CD4-positive, alpha-beta T cell treated with Interleukin-17A for 4 hours (primary cell): ENCODE data around the gene UGT1A6.

Experiments used
- DNase-seq: peaks from one replicate; pipeline ENCODE4 v3.0.0-alpha.2; 2020; ENCODE audit warnings: mixed read lengths

UGT1A6 gene

DNA sequence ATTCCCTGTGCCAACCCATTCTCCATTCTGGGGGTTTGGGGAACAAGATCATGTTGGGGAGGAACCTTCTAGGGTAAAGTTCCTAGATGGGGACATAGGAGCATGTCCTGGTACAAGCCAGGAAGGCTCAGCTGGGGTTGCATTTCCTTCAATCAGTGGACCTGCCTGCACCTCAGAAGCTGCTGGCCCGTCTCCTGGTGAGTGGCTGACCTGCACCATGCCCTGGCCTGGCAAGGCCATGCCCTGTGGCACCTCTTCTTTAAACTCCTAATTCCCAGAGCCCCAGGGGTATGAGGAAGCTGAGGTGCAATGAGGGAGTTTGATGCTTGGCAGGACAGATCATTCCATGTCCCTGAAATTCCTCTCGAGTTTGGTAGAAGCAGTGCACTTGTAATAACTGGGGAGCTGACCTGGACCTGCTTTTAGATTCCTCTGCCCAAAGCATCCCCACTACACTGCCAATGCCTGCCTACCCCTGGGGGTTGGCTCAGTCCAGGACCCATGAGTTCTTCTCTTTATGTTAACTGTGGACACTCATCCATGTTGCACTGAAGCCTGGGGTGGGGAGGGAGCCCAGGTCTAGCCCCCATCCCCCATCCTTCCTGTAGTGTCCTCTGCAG, 110.7 kb downstream of the UGT1A6 start:
- no peak for DNase-seq

DNA sequence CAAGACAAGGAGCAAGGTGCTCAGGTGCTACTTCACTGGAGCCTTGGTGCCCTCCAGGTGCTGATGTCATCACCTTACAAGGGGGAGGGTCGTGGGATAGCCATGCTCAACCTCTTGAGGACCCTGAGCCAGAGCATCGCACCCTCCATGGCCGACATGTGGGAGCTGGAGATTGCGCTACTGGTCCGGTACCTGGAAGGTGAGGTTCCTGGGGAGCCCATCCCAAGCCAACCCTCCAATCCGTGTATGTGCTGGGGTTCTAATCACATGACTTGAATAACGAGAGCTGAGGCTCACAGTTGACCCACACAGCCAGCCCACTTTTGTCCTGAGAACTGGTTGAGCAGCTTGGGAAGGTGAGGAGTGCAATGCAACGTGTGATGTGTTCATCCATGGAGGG, 111.3 kb downstream of the UGT1A6 start:
- DNase-seq = no peak

DNA sequence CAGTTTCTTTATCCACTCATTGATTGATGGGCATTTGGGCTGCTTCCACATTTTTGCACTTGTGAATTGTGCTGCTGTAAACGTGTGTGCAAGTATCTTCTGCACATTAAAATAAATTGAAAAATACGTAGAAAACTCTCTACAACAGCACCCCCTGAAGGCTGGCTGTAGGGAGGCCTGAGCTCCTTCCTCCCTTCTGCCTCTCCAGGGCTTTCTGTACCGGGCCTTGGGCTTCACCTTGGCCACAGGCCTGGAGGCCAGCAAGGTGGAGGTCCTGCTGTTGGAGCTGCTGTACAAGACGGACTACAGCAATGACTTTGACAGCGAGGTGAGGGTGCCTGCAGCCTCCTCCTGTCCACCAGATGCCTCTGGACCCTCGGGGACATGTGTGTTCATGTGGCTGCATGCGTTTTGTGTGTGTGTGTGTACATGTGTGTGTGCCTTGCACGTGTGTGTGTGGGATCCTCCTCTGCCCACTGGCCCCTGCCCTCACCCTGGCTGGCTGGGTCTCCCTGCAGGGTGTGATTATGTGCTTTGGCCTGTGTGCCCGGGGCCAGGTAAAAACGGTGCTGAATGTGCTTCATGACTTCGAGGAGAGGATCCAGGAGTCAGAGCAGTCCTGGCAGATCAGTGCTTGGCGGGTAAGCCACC, 114.7 kb downstream of the UGT1A6 start:
- DNase-seq = no peak

DNA sequence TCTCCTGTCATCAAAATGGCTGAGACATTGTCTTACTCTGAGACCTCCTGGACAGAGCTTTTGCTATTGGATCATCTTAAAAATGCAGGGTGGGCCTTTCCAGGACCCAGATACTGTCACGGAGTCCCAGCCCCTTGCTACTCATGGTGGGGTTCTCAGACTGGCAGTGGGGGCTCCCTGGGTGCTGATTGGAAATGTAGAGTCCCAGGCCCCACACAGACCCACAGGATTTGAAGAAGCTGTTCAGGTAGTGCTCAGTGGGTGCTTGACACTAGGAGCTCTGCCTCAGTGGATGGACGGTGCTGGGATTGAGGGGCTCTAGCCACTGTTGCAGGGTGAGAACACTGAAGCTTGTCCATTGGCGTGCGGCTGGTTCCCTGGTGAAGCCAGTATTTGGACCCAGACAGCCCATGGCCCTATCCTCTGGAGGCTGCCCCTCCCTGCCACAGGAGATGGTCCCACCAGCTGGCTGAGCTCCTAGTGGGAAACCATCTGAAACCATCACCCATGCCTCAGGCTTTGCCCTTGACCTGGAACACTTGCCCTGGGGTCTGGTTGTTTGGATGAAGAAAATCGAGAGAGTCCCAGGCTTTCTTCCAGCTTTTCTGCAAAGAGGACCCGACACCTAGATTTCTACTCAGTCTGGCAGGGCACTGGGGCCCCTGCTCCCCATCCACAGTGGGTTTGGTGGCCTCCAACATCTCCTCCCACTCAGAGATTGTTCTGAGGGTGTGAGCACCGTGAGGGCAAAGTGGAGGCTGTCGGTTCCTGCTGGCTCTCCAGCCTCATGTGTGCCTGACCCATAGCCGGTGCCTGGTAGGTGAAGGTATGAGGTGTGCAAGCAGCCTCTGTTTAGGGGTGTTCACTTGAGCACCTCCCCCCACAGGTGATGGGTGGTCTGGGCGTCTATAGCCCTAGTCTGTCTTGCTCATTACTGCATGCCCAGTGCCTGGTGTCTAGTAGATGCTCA, 115.6 kb downstream of the UGT1A6 start:
- no peak for DNase-seq

DNA sequence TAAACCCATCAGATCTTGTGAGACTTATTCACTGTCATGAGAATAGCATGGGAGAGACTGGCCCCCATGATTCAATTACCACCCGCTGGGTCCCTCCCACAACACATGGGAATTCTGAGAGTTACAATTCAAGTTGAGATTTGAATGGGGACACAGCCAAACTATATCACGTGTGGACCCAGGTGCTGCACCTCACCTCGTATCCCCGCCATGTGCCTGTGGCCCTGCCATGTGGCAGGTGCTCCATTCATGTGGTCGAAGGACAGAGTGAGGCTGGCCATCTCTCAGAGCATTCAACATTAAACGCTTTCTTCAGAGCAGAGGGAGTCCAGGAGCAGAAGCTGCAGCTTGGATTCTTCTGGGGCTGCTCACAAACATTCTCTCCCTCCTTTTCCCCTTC, 117.7 kb downstream of the UGT1A6 start:
- DNase-seq = no peak

DNA sequence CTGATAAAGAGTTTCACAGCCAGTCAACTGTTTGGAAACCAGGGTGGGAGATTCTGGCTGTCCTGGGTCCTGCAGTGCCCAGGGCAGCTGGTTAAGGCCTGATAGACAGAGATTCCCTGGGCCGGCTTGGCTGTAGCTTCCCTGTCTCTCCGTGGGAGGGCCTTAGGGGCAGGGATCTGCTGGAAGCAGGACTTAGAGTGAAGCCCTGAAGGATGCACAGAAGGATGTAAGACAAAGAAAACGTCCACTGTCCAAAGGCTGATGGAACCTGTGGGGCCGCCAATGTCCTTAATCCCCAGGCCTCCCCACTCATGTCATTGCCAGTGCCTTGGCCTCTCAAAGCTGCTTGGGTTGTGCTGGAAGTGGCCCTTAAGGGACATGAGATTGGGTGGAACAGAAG, 118.4 kb downstream of the UGT1A6 start:
- no peak for DNase-seq

DNA sequence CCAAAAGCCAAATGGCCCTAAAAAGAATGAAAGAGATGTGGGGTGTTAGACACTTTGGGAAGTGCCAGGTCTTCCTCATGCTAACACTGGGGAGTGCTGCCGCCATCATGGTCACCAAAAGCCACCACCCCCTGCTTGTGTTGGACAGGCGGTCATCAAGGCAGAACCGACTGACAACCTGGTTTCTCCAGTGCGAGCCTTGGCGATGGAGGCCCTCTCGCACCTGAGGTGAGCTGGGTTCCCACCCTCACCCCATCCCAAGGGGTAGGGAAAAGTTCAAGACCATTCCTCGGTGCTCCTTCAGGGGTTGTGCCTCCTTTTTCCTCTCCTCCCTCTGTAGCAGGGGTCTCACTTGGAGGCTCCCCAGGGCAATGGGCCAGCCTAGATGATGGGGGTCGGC, 119.0 kb downstream of the UGT1A6 start:
- DNase-seq = no peak

DNA sequence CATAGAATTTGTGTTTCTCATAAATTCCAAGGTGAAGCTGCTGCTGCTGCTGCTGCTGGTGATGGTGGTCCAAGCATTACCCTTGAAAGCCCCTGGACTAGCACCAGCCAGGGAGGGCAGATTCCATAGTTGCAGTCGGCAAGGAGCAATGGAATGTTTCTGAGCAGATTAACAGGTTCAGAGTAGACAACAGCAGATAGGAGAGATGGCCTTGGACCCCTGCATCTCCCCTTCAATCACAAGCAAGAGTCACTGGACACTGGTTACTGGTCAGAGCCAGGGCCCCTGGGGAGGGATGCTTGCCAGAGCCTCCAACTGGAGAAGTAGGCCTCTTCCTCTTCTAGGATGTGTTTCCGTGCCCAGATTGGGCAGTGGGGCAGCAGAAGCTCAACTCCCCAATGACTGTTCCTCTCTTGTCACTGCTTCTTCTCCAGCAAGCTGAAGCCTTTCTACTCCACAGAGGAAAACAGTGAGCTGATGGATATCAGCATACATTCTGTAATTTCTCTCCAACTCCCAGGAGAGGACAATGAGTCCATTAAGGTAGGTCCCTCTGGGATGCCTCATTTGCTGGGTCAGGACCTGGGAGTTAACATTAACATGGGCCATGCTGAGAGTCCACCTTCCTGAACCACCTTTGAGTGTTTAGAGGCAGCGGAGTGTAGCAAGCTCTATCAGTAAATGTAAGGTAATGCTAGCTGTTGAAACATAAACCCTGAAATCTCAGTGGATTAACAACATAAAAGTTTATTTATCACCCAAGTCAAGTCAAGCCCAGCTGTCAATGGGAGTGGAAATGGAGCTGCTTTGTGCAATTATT, 120.8 kb downstream of the UGT1A6 start:
- no peak for DNase-seq

DNA sequence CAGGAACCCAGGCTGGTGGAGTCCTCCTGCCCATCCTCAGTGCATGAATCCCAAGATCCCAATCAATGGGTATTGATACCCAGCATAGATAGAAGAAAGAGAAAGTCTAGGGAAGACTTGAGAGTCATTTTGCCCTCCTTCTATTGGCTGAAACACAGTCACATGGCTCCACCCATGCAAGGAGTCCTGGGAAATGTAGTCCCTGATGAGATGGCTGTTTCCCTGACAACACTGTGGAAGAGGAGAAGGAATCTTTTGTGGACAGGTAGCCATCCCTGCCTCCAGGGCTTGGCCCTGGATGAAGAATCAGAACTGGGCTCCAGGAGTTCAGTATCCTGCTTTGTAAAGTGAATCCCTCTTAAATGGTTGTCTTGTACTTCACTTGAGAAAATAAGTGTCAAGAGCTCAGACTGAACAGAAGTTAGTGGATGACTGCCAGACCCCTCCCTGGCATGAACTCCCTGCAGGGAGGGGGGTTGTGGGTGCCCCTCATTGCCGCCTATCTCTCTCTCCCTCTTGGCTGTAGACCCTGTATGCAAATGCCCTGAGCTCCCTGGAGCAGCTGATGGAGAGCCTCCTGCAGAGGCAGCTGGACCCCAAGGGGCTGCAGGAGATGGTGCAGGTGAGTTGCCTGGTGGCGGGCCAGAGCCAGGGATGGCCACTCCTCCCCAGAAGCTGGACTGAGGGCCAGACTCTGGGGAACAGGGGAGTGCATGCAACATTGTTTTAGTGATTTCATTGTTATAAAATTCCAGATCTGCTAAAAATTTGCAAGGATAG, 121.6 kb downstream of the UGT1A6 start:
- DNase-seq = no peak

DNA sequence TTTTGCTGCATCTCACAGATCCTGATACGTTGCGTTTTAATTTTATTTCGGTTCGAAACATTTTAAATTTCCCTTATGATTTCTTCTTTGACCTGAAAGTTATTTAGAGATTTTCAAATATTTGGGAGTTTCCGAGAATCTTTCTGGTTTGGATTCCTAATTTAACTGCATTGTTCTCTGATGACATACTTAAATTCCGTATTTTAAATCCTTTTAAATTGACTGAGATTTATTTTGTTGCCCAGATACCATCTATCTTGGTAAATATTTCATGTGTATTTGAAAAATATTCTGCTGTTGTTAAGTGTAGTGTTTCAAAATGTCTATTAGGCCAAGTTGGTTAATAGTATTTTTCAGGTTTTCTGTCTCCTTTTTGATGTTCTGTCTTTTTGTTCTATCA, 123.2 kb downstream of the UGT1A6 start:
- DNase-seq = no peak

DNA sequence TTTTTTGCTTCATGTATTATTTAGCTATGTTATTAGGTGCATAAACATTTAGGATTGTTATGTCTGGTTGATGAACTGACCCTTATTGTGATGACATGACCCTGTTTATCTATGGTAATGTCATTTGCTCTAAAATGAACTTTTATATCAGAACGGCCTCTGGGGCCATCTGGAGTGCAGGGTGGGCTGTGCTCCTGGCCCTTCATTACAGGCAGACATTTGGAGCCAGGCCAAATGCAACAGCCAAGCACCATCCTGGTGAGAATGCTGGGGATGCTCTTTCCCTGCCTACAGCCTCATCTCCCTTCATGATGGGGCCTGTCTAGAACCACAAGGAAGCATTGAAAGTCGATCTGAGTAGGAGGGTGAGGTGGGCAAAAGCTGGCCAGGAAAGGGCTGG, 123.6 kb downstream of the UGT1A6 start:
- no peak for DNase-seq

DNA sequence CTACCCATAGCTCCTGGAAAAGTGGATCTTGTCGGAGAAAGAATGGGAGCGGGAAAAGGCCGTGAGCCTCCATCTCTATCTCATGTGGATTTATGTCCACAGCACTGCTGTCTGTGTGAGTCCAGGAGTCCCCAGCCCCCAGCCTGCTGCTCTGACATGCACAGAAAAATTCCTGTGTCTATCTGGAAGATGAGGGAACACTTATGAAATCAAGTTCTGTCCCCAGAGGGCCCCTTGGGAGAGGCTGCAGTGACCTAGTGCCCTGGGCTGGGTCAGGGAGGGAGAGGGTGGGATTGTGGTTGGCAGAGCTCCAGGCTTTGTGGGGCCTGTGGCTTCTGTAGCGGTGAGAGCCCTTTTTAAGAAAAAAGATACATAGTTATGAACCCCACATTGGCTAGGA, 124.1 kb downstream of the UGT1A6 start:
- no peak for DNase-seq

DNA sequence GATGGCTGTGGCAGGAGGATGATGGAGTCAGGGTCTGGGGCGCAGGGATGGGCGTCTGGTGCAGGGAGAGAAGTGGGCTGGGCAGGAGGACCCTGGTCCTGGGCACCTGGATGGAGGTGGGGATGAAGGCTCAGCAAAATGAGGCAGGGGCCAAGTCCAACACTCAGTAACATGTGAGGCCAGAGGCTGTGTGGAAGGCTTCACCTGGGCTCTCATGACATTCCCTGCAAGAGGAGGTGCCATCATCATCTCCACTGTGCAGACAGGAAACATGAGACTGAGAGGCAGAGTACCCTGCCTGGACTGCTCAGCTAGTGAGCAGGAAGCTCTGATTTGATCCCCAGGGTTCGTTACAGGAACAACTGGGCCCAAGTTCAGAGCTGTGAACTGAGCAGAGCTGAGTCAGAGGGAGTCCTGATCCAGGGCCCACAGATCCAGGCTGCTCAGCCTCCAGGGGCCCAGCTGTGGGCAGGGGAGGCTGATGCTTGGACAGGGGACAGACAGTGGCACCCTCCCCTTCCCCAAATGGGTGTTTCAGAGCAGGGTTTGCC, 124.7 kb downstream of the UGT1A6 start:
- no peak for DNase-seq

DNA sequence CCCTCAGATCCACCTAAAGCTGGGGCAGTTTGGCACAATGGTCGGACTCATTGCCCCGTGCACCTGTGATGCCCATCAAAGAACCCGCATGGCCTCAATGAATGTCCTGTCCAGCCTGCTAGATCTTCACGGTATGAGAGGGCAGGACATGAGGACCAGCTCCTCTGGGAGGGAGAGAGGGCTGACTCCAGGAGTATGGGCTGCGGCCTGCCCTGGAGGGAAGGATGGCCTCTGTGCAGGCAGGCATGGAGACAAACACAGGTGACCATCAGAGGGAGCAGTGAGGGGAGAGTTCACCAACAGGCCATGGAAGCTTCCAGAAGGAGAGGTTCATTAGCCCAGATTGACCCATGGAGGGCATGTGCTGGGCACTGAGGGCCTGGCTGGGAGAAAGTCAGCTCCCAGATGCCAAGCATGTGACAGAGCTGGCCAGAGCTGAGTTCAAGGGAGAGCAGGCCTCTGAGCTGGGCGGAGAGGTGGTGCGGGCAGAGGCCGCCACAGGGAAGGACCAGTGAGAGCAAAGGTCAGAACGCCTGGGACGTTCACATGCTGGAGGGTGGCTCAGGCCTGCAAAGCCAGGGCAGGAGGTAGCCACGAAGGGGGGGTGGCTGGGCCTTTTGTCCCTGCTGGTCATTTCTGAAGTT, 125.4 kb downstream of the UGT1A6 start:
- no peak for DNase-seq

DNA sequence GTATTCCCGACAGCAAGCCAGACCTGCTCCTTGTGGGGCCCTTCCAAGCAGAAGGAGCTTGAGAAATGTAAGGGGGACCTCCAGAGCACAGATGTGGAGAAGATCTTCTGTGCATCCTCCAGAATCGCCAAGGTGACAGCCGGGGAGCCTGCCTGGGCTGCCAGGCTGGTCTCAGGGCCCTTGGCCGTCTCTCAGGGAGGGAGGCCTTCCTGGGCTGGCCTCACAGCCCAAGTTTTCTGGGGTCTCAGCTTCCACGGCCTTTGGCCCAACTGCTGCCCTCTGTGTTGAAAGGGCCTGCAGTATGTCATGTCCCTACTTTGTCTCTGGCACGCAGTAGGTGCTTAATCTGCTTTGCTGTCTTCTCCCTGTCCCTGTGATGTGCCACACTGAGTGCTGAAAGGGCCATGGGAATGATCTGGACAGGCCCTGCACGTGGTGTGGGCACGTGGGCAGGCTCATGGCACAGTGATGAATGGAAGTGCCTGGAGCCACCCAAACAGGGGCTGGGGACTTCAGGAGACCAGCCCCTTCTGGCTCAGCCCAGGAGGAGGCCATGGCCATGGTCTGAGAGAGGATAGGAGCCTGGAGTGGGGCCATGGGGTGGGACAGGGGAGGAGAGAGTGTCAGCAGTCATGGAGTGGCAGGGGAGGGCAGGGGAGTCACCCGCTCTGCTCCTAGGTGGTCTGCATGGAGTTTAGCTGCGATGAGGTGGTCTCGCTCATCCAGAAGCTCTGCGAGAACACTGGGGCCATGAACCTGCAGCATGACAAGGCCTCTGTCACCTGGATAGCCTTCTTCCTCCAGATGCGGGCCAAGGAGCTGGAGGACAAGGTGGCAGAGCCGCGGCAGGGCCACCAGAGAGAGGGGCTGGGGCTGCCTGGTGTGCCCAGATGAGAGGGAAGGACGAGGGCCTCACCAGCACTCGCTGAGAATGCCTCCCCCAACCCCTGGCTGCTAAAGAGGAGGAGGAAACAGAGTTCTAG, 126.2 kb downstream of the UGT1A6 start:
- no peak for DNase-seq

DNA sequence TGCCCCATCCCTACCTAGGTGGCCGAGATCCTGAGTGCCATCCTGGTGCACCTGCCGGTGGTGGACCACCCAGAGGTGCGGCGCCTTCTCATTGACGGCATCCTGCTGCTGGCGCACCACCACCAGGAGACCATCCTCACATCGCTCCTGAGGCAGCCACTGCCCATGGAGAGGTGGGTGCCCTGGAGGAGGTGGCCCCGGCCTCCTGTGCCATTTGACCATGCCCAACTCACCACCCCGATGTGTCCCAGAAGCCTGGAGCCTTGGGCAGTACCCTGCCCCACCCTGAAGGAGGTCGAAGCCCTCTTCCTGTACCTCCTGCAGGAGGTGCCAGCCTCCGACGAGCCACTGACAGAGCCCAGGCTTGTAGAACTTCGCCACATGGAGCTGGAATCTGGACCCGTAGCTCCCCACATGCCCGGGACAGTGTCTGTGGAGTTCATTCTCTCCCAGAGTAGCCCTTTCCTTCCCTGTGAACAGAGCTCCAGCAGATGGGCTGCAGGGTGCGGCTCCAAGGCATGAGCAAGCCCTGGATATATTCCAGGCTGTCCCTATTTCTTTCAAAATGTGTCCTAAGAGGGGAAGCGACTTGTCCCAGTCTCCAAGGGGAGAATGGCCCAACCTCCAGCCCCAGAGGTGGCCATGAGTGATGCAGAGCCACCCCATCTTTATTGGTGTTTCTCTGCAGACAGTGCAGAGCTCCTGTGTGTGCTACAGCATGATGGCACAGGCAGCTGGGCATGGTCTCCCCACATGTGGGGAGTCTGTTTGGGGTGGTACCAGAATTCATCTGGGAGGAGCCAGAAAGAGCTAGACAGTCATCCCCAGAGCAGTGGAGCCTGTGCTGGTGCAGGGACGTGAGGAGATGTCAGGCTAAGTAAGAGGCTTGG, 127.4 kb downstream of the UGT1A6 start:
- no peak for DNase-seq

DNA sequence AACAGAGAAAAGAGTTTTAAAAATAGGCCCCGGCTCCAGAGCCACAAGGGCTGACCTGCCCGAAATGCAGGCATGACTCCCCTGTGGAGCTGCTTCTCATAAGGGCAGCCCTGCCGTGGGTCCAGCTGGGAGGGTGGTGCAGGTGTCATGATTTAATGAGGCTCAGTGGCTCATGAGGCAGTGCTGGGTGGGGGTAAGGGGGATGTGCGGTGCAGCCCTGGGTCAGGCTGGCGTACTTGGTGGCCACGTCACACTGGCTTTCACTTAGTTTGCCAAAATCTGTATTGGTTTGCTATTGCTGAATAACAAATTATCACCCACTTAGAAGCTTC, 128.1 kb downstream of the UGT1A6 start:
- DNase-seq = no peak

DNA sequence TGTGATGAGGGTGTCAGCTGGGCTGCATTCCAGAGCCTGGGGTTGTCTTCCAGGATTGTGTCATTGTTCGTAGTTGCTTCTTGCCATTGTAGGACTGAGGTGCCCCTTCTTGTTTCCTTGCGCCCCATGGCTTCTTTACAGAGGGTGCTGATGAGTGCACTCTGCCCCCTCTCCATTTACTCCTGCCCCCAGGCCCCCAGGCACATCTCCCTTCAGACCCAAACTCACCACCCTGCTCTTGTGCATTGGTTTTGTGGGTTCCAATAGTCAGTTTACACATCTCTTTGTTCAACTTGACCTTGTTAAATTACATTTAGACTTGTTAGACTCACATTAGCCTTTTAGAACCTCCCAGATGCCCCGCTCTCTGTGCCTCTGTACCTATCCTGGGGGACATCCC, 128.5 kb downstream of the UGT1A6 start:
- DNase-seq = no peak

DNA sequence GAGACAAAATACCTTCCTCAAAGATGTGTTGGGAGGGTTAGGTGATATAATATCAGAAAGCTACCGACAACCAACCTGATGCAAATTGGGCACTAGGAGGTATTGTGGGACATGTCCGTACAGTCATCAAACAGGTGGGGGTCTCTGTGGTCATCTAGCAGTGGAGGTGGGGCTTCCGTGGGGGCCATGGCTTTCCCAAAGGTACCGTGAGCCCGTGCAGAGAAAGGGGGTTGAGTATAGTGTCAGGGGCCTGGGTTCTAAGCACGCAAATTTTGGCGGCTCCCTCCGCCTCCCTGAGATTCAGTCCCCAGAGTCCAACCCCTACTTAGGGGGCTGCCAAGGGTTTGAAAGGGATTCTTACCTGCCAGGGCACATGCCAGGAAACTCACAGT, 129.0 kb downstream of the UGT1A6 start:
- DNase-seq = no peak
